Esophagus squamous epithelium (tissue), 4 donors: ENCODE data around the gene SLC39A13.

Experiments used
- CTCF ChIP-seq, 6 experiments: fragments of 450-650 bp in 4 of 6; fragments of 200-600 bp in 2 of 6; sonication (generic) in 2 of 6; IDR thresholded peaks; one replicate each; pipeline ENCODE4 v1.5.1; 2016 to 2019; ENCODE audit warnings: antibody characterized with exemption in 6 of 6, mild to moderate bottlenecking in 4 of 6, moderate library complexity in 4 of 6
- POLR2A ChIP-seq, 4 donors: fragments of 450-650 bp; IDR thresholded peaks; one replicate each; pipeline ENCODE4 v1.6.1; 2017; ENCODE audit warnings: antibody characterized with exemption in 4 of 4, mild to moderate bottlenecking in 4 of 4, moderate library complexity in 3 of 4

- TF ChIP-seq CTCF (IDR thresholded peaks at IDR 0.05) = no peak
- no peak for TF ChIP-seq POLR2A (IDR thresholded peaks at IDR 0.05)
Observed at GRCh38 chr11:47383071-47383470, 25.3 kb upstream of the SLC39A13 start.
